ENCODE data around the gene PALD1. TPM values are rescaled to one million over a fixed set of nuclear protein-coding genes. Genes with fewer than 3 reads are reported as not detected.

The PALD1 gene
- total RNA-seq, 1 donor from 2014 or later, result 1.8 TPM

GRCh38 chr10:70544431-70545340 is 66.1 kb downstream of the PALD1 start:
- H3K4me3 Mint-ChIP-seq (ENCODE audit: unreplicated experiment), result no peak overlapping the region
- H3K4me3 ChIP-seq (ENCODE audit: insufficient read depth, low read depth, low read length), result no peak overlapping the region
- no peak overlapping the region for H2AFZ ChIP-seq (ENCODE audit: low read depth, low read length)
- H3K9me3 ChIP-seq (ENCODE audit: insufficient read depth, low read depth, low read length), result no peaks in the 10 kb centered on the region
- H3K4me1 ChIP-seq (ENCODE audit: insufficient read depth, low read length), result peaks cover 4% of the 10 kb centered on the region
- H3K27me3 Mint-ChIP-seq (ENCODE audit: low read depth, unreplicated experiment), result peaks cover 14% of the 10 kb centered on the region
- H3K36me3 Mint-ChIP-seq (ENCODE audit: low read depth, unreplicated experiment), result no peaks in the 10 kb centered on the region
- no peaks in the 10 kb centered on the region for H3K36me3 ChIP-seq (ENCODE audit: insufficient read depth, low read length)
- H3K4me2 ChIP-seq (ENCODE audit: low read length), result no peak overlapping the region
- DNase-seq (ENCODE audit: low read depth) (no peak), FAIRE-seq (no peak)
- no peaks in the 10 kb centered on the region for H3K79me2 ChIP-seq (ENCODE audit: insufficient read depth, low read length)
- peaks cover 7% of the 10 kb centered on the region for H3K4me1 Mint-ChIP-seq (ENCODE audit: low read depth, unreplicated experiment)
- H3K27ac Mint-ChIP-seq (ENCODE audit: unreplicated experiment), result no peak overlapping the region
- no peaks in the 10 kb centered on the region for H3K27me3 ChIP-seq (ENCODE audit: insufficient read depth, low read length)
- no peak overlapping the region for H3K9ac ChIP-seq (ENCODE audit: low read length)
- H4K20me1 ChIP-seq (ENCODE audit: insufficient read depth, low read length), result no peaks in the 10 kb centered on the region
- no peak overlapping the region for H3K27ac ChIP-seq (ENCODE audit: low read depth, low read length)
- TF ChIP-seq EZH2 (IDR thresholded peaks at IDR 0.05; ENCODE audit: insufficient read depth, low read length), result no peak
- TF ChIP-seq, protein P1, sequence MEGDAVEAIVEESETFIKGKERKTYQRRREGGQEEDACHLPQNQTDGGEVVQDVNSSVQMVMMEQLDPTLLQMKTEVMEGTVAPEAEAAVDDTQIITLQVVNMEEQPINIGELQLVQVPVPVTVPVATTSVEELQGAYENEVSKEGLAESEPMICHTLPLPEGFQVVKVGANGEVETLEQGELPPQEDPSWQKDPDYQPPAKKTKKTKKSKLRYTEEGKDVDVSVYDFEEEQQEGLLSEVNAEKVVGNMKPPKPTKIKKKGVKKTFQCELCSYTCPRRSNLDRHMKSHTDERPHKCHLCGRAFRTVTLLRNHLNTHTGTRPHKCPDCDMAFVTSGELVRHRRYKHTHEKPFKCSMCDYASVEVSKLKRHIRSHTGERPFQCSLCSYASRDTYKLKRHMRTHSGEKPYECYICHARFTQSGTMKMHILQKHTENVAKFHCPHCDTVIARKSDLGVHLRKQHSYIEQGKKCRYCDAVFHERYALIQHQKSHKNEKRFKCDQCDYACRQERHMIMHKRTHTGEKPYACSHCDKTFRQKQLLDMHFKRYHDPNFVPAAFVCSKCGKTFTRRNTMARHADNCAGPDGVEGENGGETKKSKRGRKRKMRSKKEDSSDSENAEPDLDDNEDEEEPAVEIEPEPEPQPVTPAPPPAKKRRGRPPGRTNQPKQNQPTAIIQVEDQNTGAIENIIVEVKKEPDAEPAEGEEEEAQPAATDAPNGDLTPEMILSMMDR (IDR thresholded peaks at IDR 0.05; ENCODE audit: insufficient read depth, low read depth, low read length), result no peak
- peaks cover 2% of the 10 kb centered on the region for H3K9me3 Mint-ChIP-seq (ENCODE audit: unreplicated experiment)

DNA sequence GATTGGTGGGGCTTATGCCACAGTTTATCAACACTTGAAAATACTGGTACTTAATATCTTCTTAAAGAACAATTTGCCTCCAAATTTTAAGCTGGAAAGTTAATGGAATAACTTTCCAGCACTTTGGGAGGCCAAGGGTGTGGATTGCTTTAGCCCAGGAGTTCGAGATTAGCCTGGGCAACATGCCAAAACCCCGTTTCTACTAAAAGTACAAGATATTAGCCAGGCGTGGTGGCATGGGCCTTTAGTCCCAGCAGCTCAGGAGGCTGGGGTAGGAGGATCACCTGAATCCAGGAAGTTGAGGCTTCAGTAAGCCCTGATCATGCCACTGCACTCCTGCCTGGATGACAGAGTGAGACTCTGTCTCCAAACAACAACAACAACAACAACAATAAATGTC is 68.0 kb downstream of the PALD1 start:
- FAIRE-seq (no peak), DNase-seq (ENCODE audit: low read depth) (no peak)
- Mint-ChIP-seq H3K27me3 (ENCODE audit: low read depth, unreplicated experiment) (peaks cover 14% of the 10 kb centered on the region), H3K4me3 (ENCODE audit: unreplicated experiment) (no peak overlapping the region), H3K9me3 (ENCODE audit: unreplicated experiment) (no peaks in the 10 kb centered on the region), H3K4me1 (ENCODE audit: low read depth, unreplicated experiment) (peaks cover 3% of the 10 kb centered on the region), H3K36me3 (ENCODE audit: low read depth, unreplicated experiment) (no peaks in the 10 kb centered on the region), H3K27ac (ENCODE audit: unreplicated experiment) (no peak overlapping the region)
- no peak overlapping the region for H2AFZ ChIP-seq (ENCODE audit: low read depth, low read length)
- H3K9ac ChIP-seq (ENCODE audit: low read length), result no peak overlapping the region
- H3K4me2 ChIP-seq (ENCODE audit: low read length), result no peak overlapping the region
- peaks cover 7% of the 10 kb centered on the region for H3K4me1 ChIP-seq (ENCODE audit: insufficient read depth, low read length)
- H3K4me3 ChIP-seq (ENCODE audit: insufficient read depth, low read depth, low read length), result no peak overlapping the region
- no peaks in the 10 kb centered on the region for H3K36me3 ChIP-seq (ENCODE audit: insufficient read depth, low read length)
- no peaks in the 10 kb centered on the region for H4K20me1 ChIP-seq (ENCODE audit: insufficient read depth, low read length)
- no peaks in the 10 kb centered on the region for H3K27me3 ChIP-seq (ENCODE audit: insufficient read depth, low read length)
- H3K79me2 ChIP-seq (ENCODE audit: insufficient read depth, low read length), result no peaks in the 10 kb centered on the region
- no peak for TF ChIP-seq EZH2 (IDR thresholded peaks at IDR 0.05; ENCODE audit: insufficient read depth, low read length)
- TF ChIP-seq, protein P1 (IDR thresholded peaks at IDR 0.05; ENCODE audit: insufficient read depth, low read depth, low read length), result no peak
- no peak overlapping the region for H3K27ac ChIP-seq (ENCODE audit: low read depth, low read length)
- H3K9me3 ChIP-seq (ENCODE audit: insufficient read depth, low read depth, low read length), result no peaks in the 10 kb centered on the region
